Femur (tissue), 1 donor: ENCODE results near the gene EPB41L2.
"Not testable (repeated sequence)": the region's sequence is repeated elsewhere in the genome, so short reads cannot be mapped to it uniquely, and the experiment has no call there.

Experiments
- DNase-seq: peaks from one replicate; pipeline ENCODE4 v3.0.0-alpha.2; 2017

The EPB41L2 gene

GRCh38 chr6:130829333-130829910 lies 233.6 kb downstream of the EPB41L2 start:
- DNase-seq = no peak

- no peak for DNase-seq
Observed at GRCh38 chr6:130827247-130828149, 235.5 kb downstream of the EPB41L2 start, which contains the start of gene SMLR1. Gene SMLR1 (plus strand): TSS chr6:130827406. CDS start chr6:130827414, 8 bp downstream.

- no peak for DNase-seq
Observed at GRCh38 chr6:130826442-130827246, 236.4 kb downstream of the EPB41L2 start.

- no peak for DNase-seq
Observed at GRCh38 chr6:130825772-130826441, 237.1 kb downstream of the EPB41L2 start.

GRCh38 chr6:130824978-130825694 lies 237.9 kb downstream of the EPB41L2 start:
- no peak for DNase-seq

GRCh38 chr6:130822736-130823135 lies 240.3 kb downstream of the EPB41L2 start:
- no peak for DNase-seq

GRCh38 chr6:130815200-130816071 lies 247.6 kb downstream of the EPB41L2 start:
- DNase-seq = no peak

GRCh38 chr6:130814506-130814905 lies 248.5 kb downstream of the EPB41L2 start:
- no peak for DNase-seq

- no peak for DNase-seq
Observed at GRCh38 chr6:130811932-130812331, 251.1 kb downstream of the EPB41L2 start.

- no peak for DNase-seq
Observed at GRCh38 chr6:130810307-130811030, 252.6 kb downstream of the EPB41L2 start.

- not testable (repeated sequence) for DNase-seq
Observed at GRCh38 chr6:130801368-130801767, 261.7 kb downstream of the EPB41L2 start.

GRCh38 chr6:130797061-130797460 lies 266.0 kb downstream of the EPB41L2 start:
- no peak for DNase-seq

GRCh38 chr6:130796313-130796905 lies 266.6 kb downstream of the EPB41L2 start:
- peak; percentile 33 for DNase-seq

GRCh38 chr6:130794738-130795137 lies 268.3 kb downstream of the EPB41L2 start:
- DNase-seq = no peak

- no peak for DNase-seq
Observed at GRCh38 chr6:130794010-130794697, 268.9 kb downstream of the EPB41L2 start.
